BJ (cell line): Measurements from ENCODE around the gene PLXNA2. TPM values are rescaled to one million over a fixed set of nuclear protein-coding genes. Genes with fewer than 3 reads are reported as not detected.

Experiments used
- CTCF ChIA-PET: fragments of 350-600 bp; formaldehyde crosslinking; extraction: SDS; loops from one replicate; lab custom pipeline; 2021; ENCODE audit warnings: antibody characterized with exemption, inconsistent platforms; lab: Yijun Ruan, JAX
- POLR2A ChIA-PET: fragments of 300-600 bp; sonication (Branson Sonifier 250); formaldehyde crosslinking; extraction: SDS; loops from one replicate; lab custom pipeline; 2021; ENCODE audit warnings: antibody characterized with exemption; lab: Charles Lee
- DNase-seq: peaks from one replicate; pipeline ENCODE4 v3.0.0-alpha.2; 2011; ENCODE audit warnings: low read depth
- H3K27me3 ChIP-seq: 2 replicates; pipeline ENCODE4 v1.6.0; 2011; ENCODE audit warnings: low read length; ENCODE audit not compliant: control insufficient read depth, insufficient read depth
- H3K36me3 ChIP-seq: 2 replicates; pipeline ENCODE4 v1.5.1; 2011; ENCODE audit warnings: low read length; ENCODE audit not compliant: control insufficient read depth, insufficient read depth
- H3K4me3 ChIP-seq: 2 replicates; pipeline ENCODE4 v1.5.1; 2011; ENCODE audit warnings: low read depth, mild to moderate bottlenecking, control low read depth, low read length
- CTCF ChIP-seq: IDR thresholded peaks from 2 replicates; pipeline ENCODE4 v1.5.1; 2011; ENCODE audit warnings: low read depth, mild to moderate bottlenecking, control low read depth, inconsistent platforms, low read length, moderate library complexity; ENCODE audit not compliant: insufficient read depth
- polyA plus RNA-seq: library from polyadenylated mRNA; depleted of rRNA; stranded (reverse); fragments of >200 nt; gene quantifications from 2 replicates; pipeline ENCODE4 v1.2.3, GENCODE V29; 2011

PLXNA2 gene
- polyA plus RNA-seq, 1 experiment, result 2.7 TPM

- H3K36me3 ChIP-seq, result no peaks in the 10 kb centered on the region
- ChIA-PET POLR2A (no interaction called here), CTCF (no interaction called here)
- no peak for DNase-seq
- no peak for TF ChIP-seq CTCF
- H3K4me3 ChIP-seq, result no peak overlapping the region
- H3K27me3 ChIP-seq, result peaks cover 14% of the 10 kb centered on the region
These were observed 20.9 kb upstream of the PLXNA2 start for GRCh38 chr1:208265122-208265469.

GRCh38 chr1:208264469-208265121 lies 20.4 kb upstream of the PLXNA2 start:
- Histone ChIP-seq H3K27me3 (peaks cover 11% of the 10 kb centered on the region), H3K36me3 (no peaks in the 10 kb centered on the region), H3K4me3 (no peak overlapping the region)
- ChIA-PET POLR2A (no interaction called here), CTCF (interaction anchor here (0.7 kb wide), 1 partner anchor 267 kb away, joined by 3 read pairs; no protein-coding TSS in a partner anchor)
- no peak for DNase-seq
- TF ChIP-seq CTCF, result no peak

- DNase-seq, result no peak
- no peak for TF ChIP-seq CTCF
- CTCF ChIA-PET, result interaction anchor here (0.5 kb wide), 1 partner anchor 240 kb away, joined by 3 read pairs; no protein-coding TSS in a partner anchor
These were observed 17.7 kb upstream of the PLXNA2 start for GRCh38 chr1:208261874-208262273.

GRCh38 chr1:208258277-208258676 lies 14.1 kb upstream of the PLXNA2 start:
- TF ChIP-seq CTCF, result no peak
- POLR2A ChIA-PET, result no interaction called here
- H3K27me3 ChIP-seq, result peaks cover 5% of the 10 kb centered on the region; the same call in 1 of the 2 replicates
- no peaks in the 10 kb centered on the region for H3K36me3 ChIP-seq
- DNase-seq, result no peak
- no peak overlapping the region for H3K4me3 ChIP-seq
- CTCF ChIA-PET, result interaction anchor here (1.6 kb wide), 2 partner anchors 11 to 13 kb away, joined by 4 to 6 read pairs; no protein-coding TSS in a partner anchor

More at GRCh38 chr1:208261874-208262273, 17.7 kb upstream of the PLXNA2 start:
- H3K27me3 ChIP-seq, result peaks cover 7% of the 10 kb centered on the region
- POLR2A ChIA-PET, result no interaction called here
- H3K36me3 ChIP-seq, result no peaks in the 10 kb centered on the region
- no peak overlapping the region for H3K4me3 ChIP-seq

GRCh38 chr1:208257351-208257750 lies 13.2 kb upstream of the PLXNA2 start:
- no peak for TF ChIP-seq CTCF
- DNase-seq, result no peak
- no peaks in the 10 kb centered on the region for H3K36me3 ChIP-seq
- ChIA-PET CTCF (no interaction called here), POLR2A (no interaction called here)
- H3K27me3 ChIP-seq, result peaks cover 5% of the 10 kb centered on the region; the same call in 1 of the 2 replicates
- H3K4me3 ChIP-seq, result no peak overlapping the region
